Measurements from ENCODE around the gene PSMD9.
"Not testable (repeated sequence)": the region's sequence is repeated elsewhere in the genome, so short reads cannot be mapped to it uniquely, and the experiment has no call there.

The PSMD9 gene

GRCh38 chr12:121861636-121862254, 26.8 kb upstream of the PSMD9 start:
- Mint-ChIP-seq H3K27me3 (no peaks in the 10 kb centered on the region), H3K36me3 (no peaks in the 10 kb centered on the region), H3K27ac (no peak overlapping the region), H3K9me3 (no peaks in the 10 kb centered on the region), H3K4me3 (no peak overlapping the region), H3K4me1 (no peaks in the 10 kb centered on the region)

GRCh38 chr12:121866331-121866730, 22.3 kb upstream of the PSMD9 start:
- H3K4me3 Mint-ChIP-seq = no peak overlapping the region
- H3K27ac Mint-ChIP-seq = no peak overlapping the region
- no peaks in the 10 kb centered on the region for H3K9me3 Mint-ChIP-seq
- H3K27me3 Mint-ChIP-seq = no peaks in the 10 kb centered on the region
- H3K36me3 Mint-ChIP-seq = no peaks in the 10 kb centered on the region
- no peaks in the 10 kb centered on the region for H3K4me1 Mint-ChIP-seq

GRCh38 chr12:121869229-121869628, 19.4 kb upstream of the PSMD9 start:
- H3K9me3 Mint-ChIP-seq, H3K4me3 Mint-ChIP-seq, H3K27ac Mint-ChIP-seq, H3K27me3 Mint-ChIP-seq, H3K36me3 Mint-ChIP-seq, H3K4me1 Mint-ChIP-seq: not testable (repeated sequence)

- no peaks in the 10 kb centered on the region for H3K9me3 Mint-ChIP-seq
- no peak overlapping the region for H3K4me3 Mint-ChIP-seq
- H3K27me3 Mint-ChIP-seq = no peaks in the 10 kb centered on the region
- no peak overlapping the region for H3K27ac Mint-ChIP-seq
- no peaks in the 10 kb centered on the region for H3K36me3 Mint-ChIP-seq
- peaks cover 3% of the 10 kb centered on the region for H3K4me1 Mint-ChIP-seq
Observed at GRCh38 chr12:121871467-121871866, 17.1 kb upstream of the PSMD9 start.

GRCh38 chr12:121872546-121873215, 15.9 kb upstream of the PSMD9 start:
- peak overlapping the region; percentile 72 for H3K27ac Mint-ChIP-seq
- H3K36me3 Mint-ChIP-seq = no peaks in the 10 kb centered on the region
- peaks cover 3% of the 10 kb centered on the region for H3K4me1 Mint-ChIP-seq

GRCh38 chr12:121873216-121873569, 15.4 kb upstream of the PSMD9 start:
- Mint-ChIP-seq H3K27me3 (no peaks in the 10 kb centered on the region), H3K4me3 (no peak overlapping the region), H3K27ac (no peak overlapping the region), H3K4me1 (peaks cover 3% of the 10 kb centered on the region), H3K9me3 (no peaks in the 10 kb centered on the region), H3K36me3 (no peaks in the 10 kb centered on the region)

More at GRCh38 chr12:121872546-121873215, 15.9 kb upstream of the PSMD9 start:
- Mint-ChIP-seq H3K4me3 (no peak overlapping the region), H3K9me3 (no peaks in the 10 kb centered on the region), H3K27me3 (no peaks in the 10 kb centered on the region)

GRCh38 chr12:121874071-121874470, 14.5 kb upstream of the PSMD9 start:
- no peaks in the 10 kb centered on the region for H3K36me3 Mint-ChIP-seq
- no peak overlapping the region for H3K27ac Mint-ChIP-seq
- no peaks in the 10 kb centered on the region for H3K9me3 Mint-ChIP-seq
- H3K27me3 Mint-ChIP-seq = no peaks in the 10 kb centered on the region
- peaks cover 3% of the 10 kb centered on the region for H3K4me1 Mint-ChIP-seq
- H3K4me3 Mint-ChIP-seq = no peak overlapping the region

- H3K9me3 Mint-ChIP-seq = no peaks in the 10 kb centered on the region
- H3K36me3 Mint-ChIP-seq = no peaks in the 10 kb centered on the region
- no peak overlapping the region for H3K4me3 Mint-ChIP-seq
- peaks cover 3% of the 10 kb centered on the region for H3K4me1 Mint-ChIP-seq
- no peak overlapping the region for H3K27ac Mint-ChIP-seq
- no peaks in the 10 kb centered on the region for H3K27me3 Mint-ChIP-seq
Observed at GRCh38 chr12:121875582-121875981, 13.0 kb upstream of the PSMD9 start.

- not testable (repeated sequence) for H3K9me3 Mint-ChIP-seq, H3K27ac Mint-ChIP-seq, H3K4me3 Mint-ChIP-seq, H3K4me1 Mint-ChIP-seq, H3K36me3 Mint-ChIP-seq, H3K27me3 Mint-ChIP-seq
Observed at GRCh38 chr12:121876080-121876447, 12.5 kb upstream of the PSMD9 start.

GRCh38 chr12:121883315-121883660, 5.3 kb upstream of the PSMD9 start:
- no peak overlapping the region for H3K4me3 Mint-ChIP-seq
- H3K27me3 Mint-ChIP-seq = no peaks in the 10 kb centered on the region
- no peaks in the 10 kb centered on the region for H3K9me3 Mint-ChIP-seq
- peaks cover 2% of the 10 kb centered on the region for H3K4me1 Mint-ChIP-seq
- H3K27ac Mint-ChIP-seq = no peak overlapping the region
- H3K36me3 Mint-ChIP-seq = no peaks in the 10 kb centered on the region

- not testable (repeated sequence) for H3K27me3 Mint-ChIP-seq, H3K27ac Mint-ChIP-seq, H3K9me3 Mint-ChIP-seq, H3K36me3 Mint-ChIP-seq, H3K4me3 Mint-ChIP-seq
- H3K4me1 Mint-ChIP-seq = peaks cover 16% of the 10 kb centered on the region
Observed at GRCh38 chr12:121885129-121885528, 3.5 kb upstream of the PSMD9 start.

- peaks cover 25% of the 10 kb centered on the region for H3K4me1 Mint-ChIP-seq
- H3K9me3 Mint-ChIP-seq = no peaks in the 10 kb centered on the region
- peak overlapping the region; percentile 100 for H3K4me3 Mint-ChIP-seq
- peaks cover 4% of the 10 kb centered on the region for H3K36me3 Mint-ChIP-seq
- H3K27me3 Mint-ChIP-seq = no peaks in the 10 kb centered on the region
- H3K27ac Mint-ChIP-seq = peak overlapping the region; percentile 100
Observed at GRCh38 chr12:121888083-121888477, 510 bp upstream of the PSMD9 start.

GRCh38 chr12:121889274-121889624, 659 bp downstream of the PSMD9 start:
- Mint-ChIP-seq H3K27ac (peak overlapping the region; percentile 100), H3K4me1 (peaks cover 35% of the 10 kb centered on the region), H3K27me3 (no peaks in the 10 kb centered on the region), H3K4me3 (peak overlapping the region; percentile 100), H3K36me3 (peaks cover 8% of the 10 kb centered on the region), H3K9me3 (no peaks in the 10 kb centered on the region)

GRCh38 chr12:121889661-121890060, 1.1 kb downstream of the PSMD9 start:
- Mint-ChIP-seq H3K4me1 (peaks cover 39% of the 10 kb centered on the region), H3K4me3 (peak overlapping the region; percentile 100), H3K27ac (peak overlapping the region; percentile 100)
- not testable (repeated sequence) for H3K9me3 Mint-ChIP-seq, H3K27me3 Mint-ChIP-seq, H3K36me3 Mint-ChIP-seq

- no peak overlapping the region for H3K27ac Mint-ChIP-seq
- H3K36me3 Mint-ChIP-seq = peaks cover 15% of the 10 kb centered on the region
- H3K9me3 Mint-ChIP-seq = no peaks in the 10 kb centered on the region
- H3K4me3 Mint-ChIP-seq = no peak overlapping the region
- H3K4me1 Mint-ChIP-seq = peaks cover 42% of the 10 kb centered on the region
- H3K27me3 Mint-ChIP-seq = no peaks in the 10 kb centered on the region
Observed at GRCh38 chr12:121892673-121893561, 4.3 kb downstream of the PSMD9 start.

GRCh38 chr12:121893961-121894460, 5.4 kb downstream of the PSMD9 start:
- Mint-ChIP-seq H3K27ac (peak overlapping the region; percentile 77), H3K4me1 (peaks cover 34% of the 10 kb centered on the region), H3K4me3 (peak overlapping the region; percentile 64), H3K36me3 (peaks cover 15% of the 10 kb centered on the region), H3K9me3 (no peaks in the 10 kb centered on the region), H3K27me3 (no peaks in the 10 kb centered on the region)
